Neuronal stem cell (in vitro differentiated cells): ENCODE results near the gene CFAP68.
A peak's percentile ranks its signal among the peaks of the same experiment; 100 is the strongest.

Experiments used
- DNase-seq: peaks from one replicate; pipeline ENCODE4 v3.0.0-alpha.2; 2013; ENCODE audit warnings: low spot score
- H2AFZ ChIP-seq: one replicate; pipeline ENCODE4 v1.6.1; 2013; ENCODE audit warnings: mild to moderate bottlenecking, low read length, inconsistent platforms
- H2AK5ac ChIP-seq: 2 replicates; pipeline ENCODE4 v1.6.1; 2013; ENCODE audit warnings: low read depth, mild to moderate bottlenecking, inconsistent platforms, low read length, moderate library complexity, mixed read lengths
- H2BK120ac ChIP-seq: 2 replicates; pipeline ENCODE4 v1.6.1; 2013; ENCODE audit warnings: low read depth, mild to moderate bottlenecking, inconsistent platforms, low read length, moderate library complexity, mixed read lengths
- H2BK12ac ChIP-seq: one replicate; pipeline ENCODE4 v1.6.1; 2013; ENCODE audit warnings: low read length, inconsistent platforms
- H2BK15ac ChIP-seq: 2 replicates; pipeline ENCODE4 v1.6.1; 2013; ENCODE audit warnings: mild to moderate bottlenecking, low read length, inconsistent platforms, mixed read lengths
- H2BK5ac ChIP-seq: one replicate; pipeline ENCODE4 v1.6.1; 2013; ENCODE audit warnings: inconsistent platforms, mild to moderate bottlenecking, low read length, moderate library complexity
- H3K14ac ChIP-seq: one replicate; pipeline ENCODE4 v1.6.1; 2013; ENCODE audit warnings: low read length, inconsistent platforms
- H3K18ac ChIP-seq: 2 replicates; pipeline ENCODE4 v1.6.1; 2013; ENCODE audit warnings: low read length, inconsistent platforms
- H3K23ac ChIP-seq: 2 replicates; pipeline ENCODE4 v1.6.1; 2013; ENCODE audit warnings: low read depth, mild to moderate bottlenecking, mixed read lengths, low read length, inconsistent platforms; ENCODE audit not compliant: poor library complexity
- H3K27ac ChIP-seq: replicated peaks from 3 replicates; pipeline ENCODE4 v1.5.1; 2013; ENCODE audit warnings: low read length, inconsistent platforms
- H3K27me3 ChIP-seq, 3 experiments: 2 replicates each; pipeline ENCODE4 v1.6.1; 2013; ENCODE audit warnings: low read length in 3 of 3, mild to moderate bottlenecking in 2 of 3, inconsistent platforms in 1 of 3, low read depth in 1 of 3, mixed read lengths in 1 of 3, moderate library complexity in 1 of 3; ENCODE audit not compliant: control insufficient read depth in 3 of 3, insufficient read depth in 3 of 3
- H3K36me3 ChIP-seq, 2 donors: replicated peaks in 1 of 2; 2 replicates each; pipeline ENCODE4 v1.6.1; 2013; ENCODE audit warnings: low read length in 2 of 2; ENCODE audit not compliant: control insufficient read depth in 2 of 2, insufficient read depth in 2 of 2
- H3K4ac ChIP-seq: 2 replicates; pipeline ENCODE4 v1.6.1; 2013; ENCODE audit warnings: inconsistent platforms, mild to moderate bottlenecking, low read length, moderate library complexity
- H3K4me1 ChIP-seq, 2 donors: 1 replicate in 1 of 2; 2 replicates in 1 of 2; pipeline ENCODE4 v1.6.1; 2013; ENCODE audit warnings: low read length in 2 of 2, low read depth in 1 of 2; ENCODE audit not compliant: control insufficient read depth in 2 of 2, insufficient read depth in 1 of 2
- H3K4me2 ChIP-seq: one replicate; pipeline ENCODE4 v1.6.1; 2013; ENCODE audit warnings: mild to moderate bottlenecking, low read length, inconsistent platforms; ENCODE audit not compliant: insufficient read depth, poor library complexity, severe bottlenecking
- H3K4me3 ChIP-seq, 2 donors: 2 replicates each; pipeline ENCODE4 v1.5.1; 2013; ENCODE audit warnings: low read length in 2 of 2, mild to moderate bottlenecking in 2 of 2, inconsistent platforms in 1 of 2, moderate library complexity in 1 of 2
- H3K79me1 ChIP-seq: one replicate; pipeline ENCODE4 v1.6.1; 2013; ENCODE audit warnings: low read depth, mild to moderate bottlenecking, inconsistent platforms, low read length, moderate library complexity
- H3K9ac ChIP-seq: one replicate; pipeline ENCODE4 v1.6.1; 2013; ENCODE audit warnings: mild to moderate bottlenecking, low read depth, low read length, inconsistent platforms; ENCODE audit not compliant: poor library complexity
- H3K9me3 ChIP-seq, 2 donors: replicated peaks in 1 of 2; 2 replicates each; pipeline versions ENCODE3 to v1.6.1; 2013; ENCODE audit warnings: low read length in 2 of 2, mild to moderate bottlenecking in 2 of 2, inconsistent platforms in 1 of 2, low read depth in 1 of 2, mixed read lengths in 1 of 2, moderate library complexity in 1 of 2; ENCODE audit not compliant: control insufficient read depth in 2 of 2, insufficient read depth in 1 of 2
- H4K8ac ChIP-seq: one replicate; pipeline ENCODE4 v1.6.1; 2013; ENCODE audit warnings: low read depth, mild to moderate bottlenecking, inconsistent platforms, low read length, moderate library complexity
- H4K91ac ChIP-seq: one replicate; pipeline ENCODE4 v1.6.1; 2013; ENCODE audit warnings: low read length, low read depth, mild to moderate bottlenecking, inconsistent platforms; ENCODE audit not compliant: poor library complexity
- WGBS, 2 donors: extraction: QIAGEN DNeasy Blood & Tissue Kit; methylation state at CpG; one replicate each; pipeline ENCODE4 v1.1.7; 2013; ENCODE audit warnings: missing lambda C conversion rate in 2 of 2, mixed read lengths in 1 of 2; ENCODE audit not compliant: insufficient read length in 2 of 2, insufficient replicate concordance in 1 of 2; ENCODE audit errors: extremely low coverage in 2 of 2; 5-methylcytosine and 5-hydroxymethylcytosine counted together

CFAP68 gene

DNA sequence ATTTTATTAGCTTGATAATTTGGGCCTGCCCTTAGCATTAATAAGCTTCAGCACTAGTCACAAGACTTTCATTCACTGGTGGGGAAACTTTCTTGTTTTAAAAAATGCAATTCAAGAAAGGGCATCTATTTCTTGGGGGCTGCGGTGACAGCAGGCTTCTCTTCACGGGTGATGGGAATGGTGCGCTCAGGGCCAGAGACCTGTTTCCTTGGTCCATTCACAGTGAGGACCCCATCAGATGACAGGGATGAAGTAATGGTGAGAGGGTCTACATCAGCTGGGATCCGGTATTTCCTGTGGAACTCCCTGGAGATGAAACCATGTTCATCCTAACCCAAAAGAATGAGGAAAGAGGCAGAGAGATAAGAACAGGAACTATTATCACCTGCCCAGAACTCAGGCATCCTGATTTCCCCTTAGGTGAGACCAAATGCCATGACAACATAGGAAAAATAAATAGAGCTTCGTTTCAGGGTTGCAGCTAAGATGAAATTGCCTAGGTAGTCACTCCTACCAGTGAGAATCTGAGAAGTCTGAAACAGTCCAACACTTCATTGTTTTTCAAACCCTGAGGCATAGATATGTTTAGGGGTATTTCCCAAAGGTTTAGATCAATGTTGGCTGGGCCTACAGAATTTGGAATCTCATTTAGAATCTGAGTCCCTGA is 29.4 kb downstream of the CFAP68 start:
- H3K4me1 ChIP-seq, result peaks cover 5 to 13% of the 10 kb centered on the region in 2 donors
- H3K4me3 ChIP-seq, result no peak overlapping the region

DNA sequence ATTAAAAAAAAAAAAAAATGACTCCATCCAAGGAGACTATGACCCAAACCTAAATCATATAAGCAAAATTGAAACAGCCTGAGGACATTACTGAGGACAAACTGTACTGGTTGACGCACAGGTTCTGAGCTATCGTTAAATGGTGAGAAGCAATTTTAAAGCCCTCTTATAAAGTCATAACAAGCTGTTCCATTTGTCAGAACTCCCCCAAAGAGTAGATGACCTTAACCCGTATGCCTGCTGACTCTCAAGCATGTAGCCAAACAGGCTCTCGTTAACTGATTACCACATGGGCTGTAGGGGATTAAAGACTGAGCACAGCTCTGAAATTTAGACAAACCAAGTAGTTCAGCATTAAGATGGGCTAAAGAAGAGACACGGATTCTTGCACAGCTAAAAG is 30.0 kb downstream of the CFAP68 start:
- no CpG with 5 or more reads among the region's 5 CpGs for WGBS, 2 donors
- no peak overlapping the region for H4K91ac ChIP-seq
- no peak overlapping the region for H2BK120ac ChIP-seq
- no peak overlapping the region for H2AFZ ChIP-seq
- H3K79me1 ChIP-seq, result no peaks in the 10 kb centered on the region
- peaks cover 5 to 13% of the 10 kb centered on the region in 2 donors for H3K4me1 ChIP-seq
- H3K9me3 ChIP-seq, result no peaks in the 10 kb centered on the region
- no peak overlapping the region for H3K18ac ChIP-seq
- H2BK12ac ChIP-seq, result no peak overlapping the region
- no peak overlapping the region for H4K8ac ChIP-seq
- no peaks in the 10 kb centered on the region for H3K36me3 ChIP-seq
- H2BK5ac ChIP-seq, result no peak overlapping the region
- H2AK5ac ChIP-seq, result no peak overlapping the region
- no peak overlapping the region for H3K4ac ChIP-seq
- no peak overlapping the region for H2BK15ac ChIP-seq
- H3K4me2 ChIP-seq, result no peak overlapping the region
- H3K27ac ChIP-seq, result no peak overlapping the region
- H3K27me3 ChIP-seq, result no peaks in the 10 kb centered on the region
- no peak overlapping the region for H3K9ac ChIP-seq
- no peak overlapping the region for H3K14ac ChIP-seq
- no peak overlapping the region for H3K4me3 ChIP-seq
- no peak overlapping the region for H3K23ac ChIP-seq
- DNase-seq, result no peak

More for the DNA sequence above, 29.4 kb downstream of the CFAP68 start:
- Histone ChIP-seq H2AK5ac (no peak overlapping the region), H3K18ac (no peak overlapping the region), H3K9ac (no peak overlapping the region), H3K27ac (no peak overlapping the region), H3K79me1 (no peaks in the 10 kb centered on the region), H3K4ac (no peak overlapping the region), H3K23ac (no peak overlapping the region), H4K8ac (no peak overlapping the region), H3K36me3 (no peaks in the 10 kb centered on the region), H3K9me3 (no peaks in the 10 kb centered on the region), H2BK15ac (no peak overlapping the region), H2AFZ (no peak overlapping the region), H4K91ac (no peak overlapping the region), H3K14ac (no peak overlapping the region), H3K4me2 (no peak overlapping the region), H2BK12ac (no peak overlapping the region), H3K27me3 (no peaks in the 10 kb centered on the region), H2BK5ac (no peak overlapping the region), H2BK120ac (no peak overlapping the region)
- no peak for DNase-seq
- WGBS, 2 donors, result no CpG with 5 or more reads among the region's 5 CpGs

DNA sequence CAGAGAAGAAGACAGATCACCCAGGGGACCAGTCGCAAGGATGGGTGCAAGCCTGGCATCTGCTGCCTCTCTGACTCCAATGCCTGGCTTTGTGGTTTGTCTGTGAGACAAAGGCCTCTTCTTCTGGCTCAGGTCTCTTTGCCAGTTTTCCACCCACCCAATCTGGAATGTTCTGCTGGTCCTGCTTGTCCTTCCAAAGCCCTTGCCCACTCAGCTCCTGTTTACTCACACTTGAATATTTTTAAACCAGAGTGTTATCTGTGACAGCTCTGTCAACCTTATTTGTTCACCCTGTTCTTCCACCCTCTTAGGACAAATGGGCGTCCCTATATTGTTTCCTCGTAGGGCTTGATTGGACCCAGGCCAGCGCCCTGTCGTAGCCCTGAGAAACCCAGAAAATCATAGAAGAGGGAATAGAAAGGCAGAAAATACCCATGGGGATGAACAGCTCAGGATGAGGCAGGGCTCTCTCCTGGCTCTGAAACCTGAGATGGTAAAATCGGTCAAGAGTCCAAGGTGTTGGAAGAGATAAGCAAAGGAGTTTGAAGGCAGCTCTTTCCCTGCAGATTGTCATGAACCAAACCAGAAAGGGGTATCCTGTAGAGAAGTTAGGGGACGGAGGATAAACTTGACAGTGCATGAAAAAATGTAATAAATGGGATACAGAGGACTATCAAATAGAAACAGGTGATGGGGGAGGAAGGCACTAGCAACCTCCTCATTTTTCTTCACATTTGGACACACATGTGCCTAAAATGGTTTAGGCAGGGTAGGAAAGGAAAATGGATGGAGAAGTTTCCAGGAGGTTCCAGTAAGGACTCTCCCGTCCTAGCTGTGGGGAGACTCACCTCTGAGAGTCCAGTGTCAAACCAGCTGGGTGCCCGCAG is 31.6 kb downstream of the CFAP68 start:
- H3K9ac ChIP-seq, result no peak overlapping the region
- H3K4ac ChIP-seq, result no peak overlapping the region
- no peak overlapping the region for H3K4me3 ChIP-seq
- H4K91ac ChIP-seq, result no peak overlapping the region
- H4K8ac ChIP-seq, result no peak overlapping the region
- WGBS, 2 donors, result no CpG with 5 or more reads among the region's 9 CpGs
- H2BK120ac ChIP-seq, result no peak overlapping the region
- peak overlapping the region; percentile 83 for H3K14ac ChIP-seq
- no peak overlapping the region for H2AFZ ChIP-seq
- DNase-seq, result no peak
- no peak overlapping the region for H3K18ac ChIP-seq
- no peaks in the 10 kb centered on the region for H3K9me3 ChIP-seq
- H3K79me1 ChIP-seq, result no peaks in the 10 kb centered on the region
- H3K4me1 ChIP-seq, result peaks cover 5 to 13% of the 10 kb centered on the region in 2 donors
- no peaks in the 10 kb centered on the region for H3K27me3 ChIP-seq
- H2BK12ac ChIP-seq, result no peak overlapping the region
- H3K23ac ChIP-seq, result no peak overlapping the region
- H3K36me3 ChIP-seq, result no peaks in the 10 kb centered on the region
- no peak overlapping the region for H3K27ac ChIP-seq
- H2BK15ac ChIP-seq, result no peak overlapping the region
- H3K4me2 ChIP-seq, result no peak overlapping the region
- H2BK5ac ChIP-seq, result no peak overlapping the region
- no peak overlapping the region for H2AK5ac ChIP-seq
